ENCODE measurements around the gene ZIC2. TPM values are rescaled to one million over a fixed set of nuclear protein-coding genes. Genes with fewer than 3 reads are reported as not detected.

Gene ZIC2
- under 1 TPM in 2 of 3 donors, not detected in 1; 0.09 to 0.31 TPM for total RNA-seq
- long read RNA-seq, donor 1 = 0 reads
- long read RNA-seq, donor 2 = 0 reads

GRCh38 chr13:99981735-99982035 lies at the start of gene ZIC2:
Gene ZIC2, plus strand, starts transcription at chr13:99981784. Its CDS starts 281 bp downstream, at chr13:99982065.
- ATAC-seq = peak; percentile 20
- DNase-seq = peak in 1 of 3 donors; percentile 41
- intact Hi-C loops (cut with DNase I, micrococcal nuclease) = no loop called here
- Histone ChIP-seq H3K4me1 (ENCODE audit: low read depth) (peaks cover 29% of the 10 kb centered on the region), H3K36me3 (ENCODE audit: low read depth) (no peaks in the 10 kb centered on the region), H3K4me3 (no peak within 1 kb of the TSS), H3K9me3 (no peaks in the 10 kb centered on the region)
- TF ChIP-seq CTCF (IDR thresholded peaks at IDR 0.05) = no peak

- ATAC-seq = no peak
- no peak for TF ChIP-seq CTCF (IDR thresholded peaks at IDR 0.05)
- no peak for DNase-seq
- Histone ChIP-seq H3K9me3 (no peaks in the 10 kb centered on the region), H3K4me1 (ENCODE audit: low read depth) (no peaks in the 10 kb centered on the region), H3K36me3 (ENCODE audit: low read depth) (no peaks in the 10 kb centered on the region), H3K4me3 (no peak overlapping the region)
- intact Hi-C loops (cut with DNase I, micrococcal nuclease) = no loop called here
Observed at GRCh38 chr13:99932912-99933311, 48.7 kb upstream of the ZIC2 start.

- DNase-seq (no peak), ATAC-seq (no peak)
- no peaks in the 10 kb centered on the region for H3K36me3 ChIP-seq (ENCODE audit: low read depth)
- H3K9me3 ChIP-seq = no peaks in the 10 kb centered on the region
- intact Hi-C loops (cut with DNase I, micrococcal nuclease) = no loop called here
- no peak for TF ChIP-seq CTCF (IDR thresholded peaks at IDR 0.05)
- no peak overlapping the region for H3K4me3 ChIP-seq
- peaks cover 3% of the 10 kb centered on the region for H3K4me1 ChIP-seq (ENCODE audit: low read depth)
Observed at GRCh38 chr13:99935772-99936171, 45.8 kb upstream of the ZIC2 start.

GRCh38 chr13:99938635-99939034 lies 42.9 kb upstream of the ZIC2 start:
- no peak for DNase-seq
- Histone ChIP-seq H3K4me1 (ENCODE audit: low read depth) (peaks cover 13% of the 10 kb centered on the region), H3K36me3 (ENCODE audit: low read depth) (no peaks in the 10 kb centered on the region), H3K9me3 (no peaks in the 10 kb centered on the region), H3K4me3 (no peak overlapping the region)
- no peak for ATAC-seq
- no peak for TF ChIP-seq CTCF (IDR thresholded peaks at IDR 0.05)
- intact Hi-C loops (cut with DNase I, micrococcal nuclease) = no loop called here

- ATAC-seq (peak; percentile 85), DNase-seq (peak; percentile 63 to 71 (median 66))
- no peak overlapping the region for H3K4me3 ChIP-seq
- no peaks in the 10 kb centered on the region for H3K36me3 ChIP-seq (ENCODE audit: low read depth)
- TF ChIP-seq CTCF (IDR thresholded peaks at IDR 0.05) = no peak
- H3K4me1 ChIP-seq (ENCODE audit: low read depth) = peaks cover 13% of the 10 kb centered on the region
- intact Hi-C loops (cut with DNase I, micrococcal nuclease) = no loop called here
- H3K9me3 ChIP-seq = no peaks in the 10 kb centered on the region
Observed at GRCh38 chr13:99941086-99941485, 40.5 kb upstream of the ZIC2 start.

GRCh38 chr13:99941911-99942310 lies 39.7 kb upstream of the ZIC2 start:
- no peak for DNase-seq

More at GRCh38 chr13:99941911-99942310, 39.7 kb upstream of the ZIC2 start:
- no peak for TF ChIP-seq CTCF (IDR thresholded peaks at IDR 0.05)
- intact Hi-C loops (cut with DNase I, micrococcal nuclease) = no loop called here
- no peak for ATAC-seq
- H3K4me1 ChIP-seq (ENCODE audit: low read depth) = peaks cover 13% of the 10 kb centered on the region
- no peak overlapping the region for H3K4me3 ChIP-seq
- no peaks in the 10 kb centered on the region for H3K36me3 ChIP-seq (ENCODE audit: low read depth)
- no peaks in the 10 kb centered on the region for H3K9me3 ChIP-seq

Measured in mucosa of descending colon (tissue), 3 donors.